ENCODE data around the gene SETBP1. TPM values are rescaled to one million over a fixed set of nuclear protein-coding genes. Genes with fewer than 3 reads are reported as not detected.

The SETBP1 gene
- total RNA-seq, 1 donor from 2014 or later, result 30.1 TPM

GRCh38 chr18:44679056-44679913 lies 1.4 kb upstream of the SETBP1 start:
- DNase-seq, result peak; percentile 95

- DNase-seq, result peak; percentile 84
These were observed 795 bp upstream of the SETBP1 start for GRCh38 chr18:44679914-44680272.

- DNase-seq, result peak; percentile 62
These were observed 635 bp downstream of the SETBP1 start for GRCh38 chr18:44681076-44681970.

- peak; percentile 82 for DNase-seq
These were observed 1.6 kb downstream of the SETBP1 start for GRCh38 chr18:44682201-44682870.

GRCh38 chr18:44682871-44683221 lies 2.2 kb downstream of the SETBP1 start:
- DNase-seq, result peak; percentile 80

GRCh38 chr18:44683556-44683955 lies 2.9 kb downstream of the SETBP1 start:
- no peak for DNase-seq

GRCh38 chr18:44685296-44685695 lies 4.6 kb downstream of the SETBP1 start:
- DNase-seq, result no peak

- DNase-seq, result no peak
These were observed 5.5 kb downstream of the SETBP1 start for GRCh38 chr18:44686156-44686555.

- no peak for DNase-seq
These were observed 6.7 kb downstream of the SETBP1 start for GRCh38 chr18:44687421-44687820.

GRCh38 chr18:44689736-44690135 lies 9.0 kb downstream of the SETBP1 start:
- peak; percentile 71 for DNase-seq

- no peak for DNase-seq
These were observed 10.6 kb downstream of the SETBP1 start for GRCh38 chr18:44691148-44691925.

GRCh38 chr18:44693030-44693784 lies 12.5 kb downstream of the SETBP1 start:
- DNase-seq, result no peak

- no peak for DNase-seq
These were observed 14.8 kb downstream of the SETBP1 start for GRCh38 chr18:44695503-44695902.

GRCh38 chr18:44696892-44697291 lies 16.2 kb downstream of the SETBP1 start:
- no peak for DNase-seq

GRCh38 chr18:44697315-44697714 lies 16.6 kb downstream of the SETBP1 start:
- DNase-seq, result no peak

- DNase-seq, result no peak
These were observed 17.8 kb downstream of the SETBP1 start for GRCh38 chr18:44698518-44698917.

GRCh38 chr18:44699572-44700261 lies 19.0 kb downstream of the SETBP1 start:
- no peak for DNase-seq

GRCh38 chr18:44700652-44701051 lies 20.0 kb downstream of the SETBP1 start:
- DNase-seq, result peak; percentile 45

- no peak for DNase-seq
These were observed 20.5 kb downstream of the SETBP1 start for GRCh38 chr18:44701227-44701626.

GRCh38 chr18:44702594-44702993 lies 21.9 kb downstream of the SETBP1 start:
- DNase-seq, result no peak
